SU-DHL-6 (cell line): ENCODE measurements around the gene NCEH1.

ENCODE experiments used
- CTCF ChIP-seq: fragments of 200-600 bp; sonication (generic); IDR thresholded peaks from one replicate; pipeline ENCODE4 v1.5.1; 2017; ENCODE audit warnings: antibody characterized with exemption, mild to moderate bottlenecking, low read length, moderate library complexity; ENCODE audit not compliant: insufficient read depth, poor library complexity, severe bottlenecking
- EZH2phosphoT487 ChIP-seq: fragments of 200-600 bp; sonication (generic), shearing (Covaris generic); conservative IDR thresholded peaks from 2 replicates; pipeline ENCODE4 v1.6.1; 2018; ENCODE audit warnings: mild to moderate bottlenecking, antibody characterized with exemption, low read length, moderate library complexity, mixed read lengths

- no peak for TF ChIP-seq CTCF
- TF ChIP-seq EZH2phosphoT487, result no peak
Observed at GRCh38 chr3:172604895-172605646, 105.8 kb downstream of the NCEH1 start.
